ENCODE data around the gene OR51V1.
"Not testable (repeated sequence)": the region's sequence is repeated elsewhere in the genome, so short reads cannot be mapped to it uniquely, and the experiment has no call there.

OR51V1 gene

DNA sequence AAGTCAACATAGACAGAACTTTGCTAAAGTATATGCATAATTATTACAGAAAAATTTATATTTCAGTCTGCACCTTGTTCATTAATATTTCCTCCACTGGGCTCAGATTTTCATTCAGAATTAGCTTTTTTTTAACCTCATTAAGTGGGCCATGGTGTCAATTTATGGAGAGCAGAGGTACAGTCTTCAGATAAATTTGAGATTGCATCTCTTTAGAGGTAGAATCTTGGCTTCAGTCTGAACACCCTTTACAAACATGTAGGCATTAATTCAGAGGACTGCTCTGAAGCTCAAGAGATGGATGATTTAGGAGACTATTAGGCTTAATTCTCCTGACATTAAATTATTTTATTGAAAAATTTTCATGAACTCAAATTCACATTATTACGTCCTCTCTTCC is 29.8 kb upstream of the OR51V1 start:
- no peak for DNase-seq (ENCODE audit: low read depth)

GRCh38 chr11:5229796-5230195 is 29.3 kb upstream of the OR51V1 start:
- DNase-seq (ENCODE audit: low read depth) = no peak

DNA sequence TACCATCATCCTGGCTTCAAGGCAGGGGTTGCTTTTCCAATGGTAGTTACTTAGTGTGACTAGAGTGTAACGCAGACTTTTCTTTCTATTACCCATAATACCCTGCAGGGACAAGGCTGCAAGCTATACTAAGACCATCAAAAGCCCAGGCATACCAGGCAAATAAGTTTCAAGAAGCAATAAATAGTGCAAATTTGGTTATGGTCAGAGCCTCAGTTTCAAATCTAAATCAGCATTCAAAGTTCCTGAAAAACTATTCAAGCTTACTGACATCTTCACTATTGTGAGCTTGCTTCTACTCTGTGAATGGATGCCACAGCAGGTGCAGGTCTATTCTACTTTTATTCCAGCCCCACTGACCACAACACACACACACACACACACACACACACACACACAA is 28.9 kb upstream of the OR51V1 start:
- no peak for DNase-seq (ENCODE audit: low read depth)

DNA sequence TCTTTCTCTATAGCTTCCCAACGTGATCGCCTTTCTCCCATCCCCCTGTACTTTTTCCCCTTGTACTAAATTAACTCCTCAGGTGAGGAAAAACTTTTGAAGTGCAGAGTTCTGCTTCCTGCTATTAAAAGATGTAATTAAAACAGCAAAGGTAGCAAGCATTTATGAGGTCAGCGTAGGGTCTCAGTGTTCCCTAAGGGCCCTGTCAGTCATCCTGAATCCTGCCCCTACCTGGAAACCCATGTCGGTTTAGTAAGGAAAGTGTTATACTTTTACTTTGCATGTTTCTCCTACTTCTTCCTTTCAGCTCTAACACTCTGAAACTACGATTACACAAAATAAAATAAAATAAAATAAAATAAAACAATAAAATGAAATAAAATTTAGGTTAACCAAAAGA is 27.6 kb upstream of the OR51V1 start:
- no peak for DNase-seq (ENCODE audit: low read depth)

DNA sequence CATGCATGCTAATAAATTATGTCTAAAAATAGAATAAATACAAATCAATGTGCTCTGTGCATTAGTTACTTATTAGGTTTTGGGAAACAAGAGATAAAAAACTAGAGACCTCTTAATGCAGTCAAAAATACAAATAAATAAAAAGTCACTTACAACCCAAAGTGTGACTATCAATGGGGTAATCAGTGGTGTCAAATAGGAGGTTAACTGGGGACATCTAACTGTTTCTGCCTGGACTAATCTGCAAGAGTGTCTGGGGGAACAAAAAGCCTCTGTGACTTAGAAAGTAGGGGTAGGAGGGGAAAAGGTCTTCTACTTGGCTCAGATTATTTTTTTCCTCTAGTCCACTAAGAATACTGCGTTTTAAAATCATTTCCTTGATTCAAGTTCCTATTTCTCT is 27.2 kb upstream of the OR51V1 start:
- no peak for DNase-seq (ENCODE audit: low read depth)

DNA sequence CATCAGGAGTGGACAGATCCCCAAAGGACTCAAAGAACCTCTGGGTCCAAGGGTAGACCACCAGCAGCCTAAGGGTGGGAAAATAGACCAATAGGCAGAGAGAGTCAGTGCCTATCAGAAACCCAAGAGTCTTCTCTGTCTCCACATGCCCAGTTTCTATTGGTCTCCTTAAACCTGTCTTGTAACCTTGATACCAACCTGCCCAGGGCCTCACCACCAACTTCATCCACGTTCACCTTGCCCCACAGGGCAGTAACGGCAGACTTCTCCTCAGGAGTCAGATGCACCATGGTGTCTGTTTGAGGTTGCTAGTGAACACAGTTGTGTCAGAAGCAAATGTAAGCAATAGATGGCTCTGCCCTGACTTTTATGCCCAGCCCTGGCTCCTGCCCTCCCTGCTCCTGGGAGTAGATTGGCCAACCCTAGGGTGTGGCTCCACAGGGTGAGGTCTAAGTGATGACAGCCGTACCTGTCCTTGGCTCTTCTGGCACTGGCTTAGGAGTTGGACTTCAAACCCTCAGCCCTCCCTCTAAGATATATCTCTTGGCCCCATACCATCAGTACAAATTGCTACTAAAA is 26.3 kb upstream of the OR51V1 start, which contains the start of gene HBB:
Gene HBB, minus strand, starts transcription at position 340 of the 579 bp plus-strand sequence. Its CDS starts 50 bp downstream, at position 290.
- DNase-seq (ENCODE audit: low read depth) = no peak

DNA sequence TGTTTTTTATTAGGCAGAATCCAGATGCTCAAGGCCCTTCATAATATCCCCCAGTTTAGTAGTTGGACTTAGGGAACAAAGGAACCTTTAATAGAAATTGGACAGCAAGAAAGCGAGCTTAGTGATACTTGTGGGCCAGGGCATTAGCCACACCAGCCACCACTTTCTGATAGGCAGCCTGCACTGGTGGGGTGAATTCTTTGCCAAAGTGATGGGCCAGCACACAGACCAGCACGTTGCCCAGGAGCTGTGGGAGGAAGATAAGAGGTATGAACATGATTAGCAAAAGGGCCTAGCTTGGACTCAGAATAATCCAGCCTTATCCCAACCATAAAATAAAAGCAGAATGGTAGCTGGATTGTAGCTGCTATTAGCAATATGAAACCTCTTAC is 25.0 kb upstream of the OR51V1 start:
- no peak for DNase-seq (ENCODE audit: low read depth)

- no peak for DNase-seq (ENCODE audit: low read depth)
Observed at GRCh38 chr11:5224538-5225479, 24.3 kb upstream of the OR51V1 start.

GRCh38 chr11:5223686-5224085 is 23.2 kb upstream of the OR51V1 start:
- DNase-seq (ENCODE audit: low read depth) = no peak

DNA sequence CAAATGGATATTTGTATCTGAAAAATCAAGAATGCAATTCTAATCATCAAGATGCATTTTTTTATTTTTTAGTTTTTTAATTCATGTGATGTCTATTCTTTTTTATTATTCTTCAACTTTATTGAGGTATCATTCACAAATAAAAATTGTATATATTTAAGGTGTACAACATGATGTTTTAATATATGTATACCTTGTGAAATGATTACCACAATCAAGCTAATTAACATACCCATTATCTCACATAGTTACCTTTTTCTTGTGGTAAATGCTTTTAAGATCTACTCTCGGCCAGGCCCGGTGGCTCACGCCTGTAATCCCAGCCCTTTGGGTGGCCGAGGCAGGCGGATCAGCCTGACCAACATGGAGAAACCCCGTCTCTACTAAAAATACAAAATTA is 22.7 kb upstream of the OR51V1 start:
- DNase-seq (ENCODE audit: low read depth) = no peak

DNA sequence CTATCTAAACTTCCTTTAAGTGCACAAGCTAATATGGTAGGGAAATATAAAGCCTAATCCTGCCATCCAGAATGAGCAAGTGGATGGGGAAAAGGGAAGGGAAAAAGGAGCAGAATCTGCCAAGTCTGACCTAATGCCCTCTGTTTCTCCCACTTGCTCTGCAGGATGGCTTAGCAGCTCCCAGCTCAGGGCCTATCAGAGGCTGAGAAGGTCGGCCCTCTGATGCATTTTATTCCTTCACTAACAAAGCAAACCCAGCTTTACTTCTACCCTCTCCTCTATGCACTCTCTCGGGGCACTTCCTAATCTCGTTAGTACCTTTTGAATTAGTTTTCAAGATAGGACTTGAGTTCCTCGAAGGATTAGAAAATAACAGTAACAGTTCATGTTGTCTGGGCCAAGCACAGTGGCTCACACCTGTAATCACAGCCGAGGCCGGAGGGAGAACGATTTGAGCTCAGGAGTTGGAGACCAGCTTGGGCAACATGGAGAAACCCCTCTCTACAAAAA is 9.9 kb upstream of the OR51V1 start:
- no peak for DNase-seq (ENCODE audit: low read depth)

DNA sequence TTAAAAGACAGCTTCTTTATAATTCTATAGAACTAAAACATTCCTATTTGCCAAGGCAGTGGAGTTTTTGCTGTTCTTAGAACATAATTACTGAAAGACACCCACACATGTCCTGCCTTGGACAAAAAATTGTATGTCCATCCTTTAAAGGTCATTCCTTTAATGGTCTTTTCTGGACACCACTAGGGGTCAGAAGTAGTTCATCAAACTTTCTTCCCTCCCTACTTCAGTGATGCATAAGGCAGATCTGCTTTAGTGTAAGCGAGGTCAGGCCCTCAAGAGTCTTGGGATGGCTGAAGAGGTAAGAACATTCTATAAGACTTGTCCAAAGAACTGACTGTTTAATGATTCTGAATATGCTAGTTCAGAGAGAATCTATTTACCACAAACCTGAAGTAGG is 4.3 kb upstream of the OR51V1 start:
- DNase-seq (ENCODE audit: low read depth) = no peak

GRCh38 chr11:5203366-5203765 is 2.9 kb upstream of the OR51V1 start:
- DNase-seq (ENCODE audit: low read depth) = no peak

GRCh38 chr11:5198285-5198684 is 2.2 kb downstream of the OR51V1 start:
- DNase-seq (ENCODE audit: low read depth) = no peak

- no peak for DNase-seq (ENCODE audit: low read depth)
Observed at GRCh38 chr11:5197536-5197935, 2.9 kb downstream of the OR51V1 start.

GRCh38 chr11:5196731-5197130 is 3.8 kb downstream of the OR51V1 start:
- DNase-seq (ENCODE audit: low read depth) = no peak

- no peak for DNase-seq (ENCODE audit: low read depth)
Observed at GRCh38 chr11:5196067-5196466, 4.4 kb downstream of the OR51V1 start.

- DNase-seq (ENCODE audit: low read depth) = no peak
Observed at GRCh38 chr11:5192738-5193137, 7.7 kb downstream of the OR51V1 start.

GRCh38 chr11:5188201-5188600 is 12.3 kb downstream of the OR51V1 start:
- DNase-seq (ENCODE audit: low read depth) = no peak

GRCh38 chr11:5178046-5178837 is 22.2 kb downstream of the OR51V1 start:
- DNase-seq (ENCODE audit: low read depth) = no peak

DNA sequence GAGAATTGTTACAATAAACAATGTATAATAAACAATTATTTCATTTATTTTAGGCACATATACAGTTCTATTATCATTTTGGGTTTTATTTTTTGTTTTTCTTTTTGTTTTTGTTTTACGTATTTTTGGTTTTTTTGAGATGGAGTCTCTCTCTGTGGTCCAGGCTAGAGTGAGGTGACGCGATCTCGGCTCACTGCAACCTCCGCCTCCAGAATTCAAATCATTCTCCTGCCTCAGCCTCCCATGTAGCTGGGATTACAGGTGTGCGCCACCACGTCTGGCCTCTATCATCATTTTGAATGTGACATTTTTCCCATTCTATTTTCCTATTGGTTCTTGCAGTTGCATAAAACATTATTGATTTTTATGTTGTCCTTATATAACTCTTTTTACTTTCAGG is 25.5 kb downstream of the OR51V1 start:
- no peak for DNase-seq (ENCODE audit: low read depth)

DNA sequence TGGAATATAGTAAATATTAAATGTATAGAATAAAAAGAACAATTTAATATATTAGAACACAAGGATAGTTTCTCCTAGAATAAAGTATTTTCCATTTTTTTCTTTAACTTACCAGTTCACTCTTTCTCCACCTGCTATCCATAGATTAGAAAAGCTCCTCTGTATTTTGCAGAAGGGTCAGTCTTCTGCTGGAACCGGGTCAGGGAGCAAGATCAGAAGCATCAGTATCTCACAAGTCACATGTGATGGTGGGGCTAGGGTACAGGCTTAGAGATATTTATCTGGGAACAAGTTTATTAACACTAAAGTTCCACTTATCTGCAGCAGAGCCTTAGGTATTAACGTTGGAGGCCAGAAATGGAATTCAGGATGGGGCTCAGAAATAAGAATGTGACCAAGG is 28.6 kb downstream of the OR51V1 start:
- DNase-seq (ENCODE audit: low read depth) = no peak

DNA sequence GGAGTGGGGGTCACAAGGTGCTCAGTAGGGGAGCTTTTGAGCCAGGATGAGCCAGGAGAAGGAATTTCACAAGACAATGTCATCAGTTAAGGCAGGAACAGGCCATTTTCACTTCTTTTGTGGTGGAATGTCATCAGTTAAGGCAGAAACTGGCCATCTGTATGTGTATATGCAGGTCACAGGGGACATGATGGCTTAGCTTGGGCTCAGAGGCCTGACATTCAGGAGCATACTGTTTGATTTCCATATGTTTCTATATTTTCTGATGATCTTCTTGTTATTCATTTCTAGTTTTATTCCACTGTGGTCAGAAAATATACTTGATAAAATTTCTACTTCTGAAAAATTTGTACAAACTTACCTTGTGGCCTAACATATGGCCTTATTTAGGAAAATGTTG is 34.6 kb downstream of the OR51V1 start:
- DNase-seq (ENCODE audit: low read depth) = not testable (repeated sequence)

Data from stimulated activated CD8-positive, alpha-beta memory T cell treated with anti-CD3 and anti-CD28 coated beads, Interleukin-12 subunit alpha, Interleukin-12 subunit beta, amount 100 ng/mL, for 4 hours (primary cell).